PC-9 (cell line): Measurements from ENCODE around the gene SEMG1. TPM values are rescaled to one million over a fixed set of nuclear protein-coding genes. Genes with fewer than 3 reads are reported as not detected.

Experiments
- BruUV-seq: library from RNA; stranded (reverse); fragments of 400-500 nt; replicated peaks from 2 replicates; lab custom pipeline; 2021; lab: Mats Ljungman, UMichigan
- CTCF ChIA-PET: fragments of 300-600 bp; sonication (Branson Sonifier 250); formaldehyde crosslinking; loops from one replicate; lab custom pipeline; 2022; ENCODE audit warnings: antibody characterized with exemption; lab: Charles Lee
- POLR2A ChIA-PET: fragments of 300-600 bp; sonication (Branson Sonifier 250); formaldehyde crosslinking; loops from one replicate; lab custom pipeline; 2022; ENCODE audit warnings: antibody characterized with exemption; ENCODE audit not compliant: unreplicated experiment; lab: Charles Lee
- DNase-seq, 2 experiments: peaks; one replicate each; pipeline versions ENCODE4 v3.0.0 to v3.0.0-alpha.2; 2015 to 2022; ENCODE audit warnings: mixed read lengths in 1 of 2
- H2AFZ ChIP-seq: fragments of 200-600 bp; sonication (generic); 2 replicates; pipeline ENCODE4 v1.8.1; 2017; ENCODE audit warnings: antibody characterized with exemption
- H3F3A ChIP-seq: fragments of 200-600 bp; sonication (generic); 2 replicates; pipeline ENCODE4 v1.8.1; 2017; ENCODE audit warnings: antibody characterized with exemption, mild to moderate bottlenecking, low read depth; ENCODE audit not compliant: insufficient read depth
- H3K27ac ChIP-seq: fragments of 200-600 bp; sonication (generic); 2 replicates; pipeline ENCODE4 v1.6.1; 2016; ENCODE audit warnings: mixed run types
- H3K27me3 ChIP-seq: fragments of 200-600 bp; sonication (generic); 2 replicates; pipeline ENCODE4 v1.6.1; 2016; ENCODE audit warnings: low read depth, mixed run types; ENCODE audit not compliant: insufficient read depth
- H3K36me3 ChIP-seq: fragments of 200-600 bp; sonication (generic); 2 replicates; pipeline ENCODE4 v1.6.1; 2016; ENCODE audit warnings: low read depth, mixed run types
- H3K4me1 ChIP-seq: fragments of 200-600 bp; sonication (generic); replicated peaks from 2 replicates; pipeline ENCODE4 v1.6.1; 2016; ENCODE audit warnings: mixed run types; ENCODE audit not compliant: insufficient read depth
- H3K4me2 ChIP-seq: fragments of 200-600 bp; sonication (generic); 2 replicates; pipeline ENCODE4 v1.6.1; 2017; ENCODE audit warnings: mixed run types
- H3K4me3 ChIP-seq: fragments of 200-600 bp; sonication (generic); 2 replicates; pipeline ENCODE4 v1.6.1; 2016; ENCODE audit warnings: mixed run types
- H3K79me2 ChIP-seq: fragments of 200-600 bp; sonication (generic); 2 replicates; pipeline ENCODE4 v1.6.1; 2017; ENCODE audit warnings: low read depth, mixed run types
- H3K9me2 ChIP-seq: fragments of 200-600 bp; sonication (generic); 2 replicates; pipeline ENCODE4 v1.8.1; 2017; ENCODE audit warnings: mild to moderate bottlenecking; ENCODE audit not compliant: insufficient read depth
- H3K9me3 ChIP-seq: fragments of 200-600 bp; sonication (generic); 2 replicates; pipeline ENCODE4 v1.8.1; 2016; ENCODE audit warnings: low read depth; ENCODE audit not compliant: insufficient read depth
- H4K20me1 ChIP-seq: fragments of 200-600 bp; sonication (generic); 2 replicates; pipeline ENCODE4 v1.8.1; 2017; ENCODE audit not compliant: insufficient read depth
- CTCF ChIP-seq: fragments of 200-600 bp; sonication (generic); conservative IDR thresholded peaks from 2 replicates; pipeline ENCODE4 v1.6.1; 2017; ENCODE audit warnings: mixed run types, antibody characterized with exemption, mild to moderate bottlenecking, moderate library complexity
- EZH2 ChIP-seq: fragments of 200-600 bp; sonication (generic); IDR thresholded peaks from 2 replicates; pipeline ENCODE4 v1.8.0; 2017; ENCODE audit warnings: antibody characterized with exemption, low read depth
- intact Hi-C: fragments of 100-400 bp; cut with micrococcal nuclease; formaldehyde crosslinking; loops from one replicate; pipeline ENCODE4 v1.10.0; 2022; ENCODE audit not compliant: unreplicated experiment
- total RNA-seq: library from RNA; stranded (reverse); gene quantifications from 2 replicates; pipeline ENCODE4 v1.2.3, GENCODE V29; 2021

Gene SEMG1
- total RNA-seq, 1 experiment from 2014 or later, result not detected

GRCh38 chr20:45258259-45258658 is 51.4 kb downstream of the SEMG1 start:
- no peak overlapping the region for H3K4me2 ChIP-seq
- no peaks in the 10 kb centered on the region; the same call in 1 of the 2 replicates for H3K9me3 ChIP-seq
- no peak for DNase-seq
- H3K27ac ChIP-seq, result no peak overlapping the region
- H3K4me3 ChIP-seq, result no peak overlapping the region
- TF ChIP-seq EZH2 (no peak), CTCF (no peak)
- H3K36me3 ChIP-seq, result no peaks in the 10 kb centered on the region
- no peaks in the 10 kb centered on the region for H3K27me3 ChIP-seq
- intact Hi-C loops, result no loop called here
- CTCF ChIA-PET, result interaction anchor here (0.9 kb wide), 1 partner anchor 32 kb away, joined by 4 read pairs; no protein-coding TSS in a partner anchor
- no peak overlapping the region for H2AFZ ChIP-seq
- no peaks in the 10 kb centered on the region for H3K9me2 ChIP-seq
- no peaks in the 10 kb centered on the region for H4K20me1 ChIP-seq
- POLR2A ChIA-PET, result no interaction called here
- H3F3A ChIP-seq, result peaks cover 34% of the 10 kb centered on the region
- peaks cover 6% of the 10 kb centered on the region for H3K79me2 ChIP-seq
- BruUV-seq, result no TSS peak
- peaks cover 35% of the 10 kb centered on the region for H3K4me1 ChIP-seq

- no peak overlapping the region for H3K4me3 ChIP-seq
- H3K9me3 ChIP-seq, result no peaks in the 10 kb centered on the region; the same call in 1 of the 2 replicates
- H3F3A ChIP-seq, result peaks cover 30% of the 10 kb centered on the region
- H3K27ac ChIP-seq, result no peak overlapping the region
- no peaks in the 10 kb centered on the region for H3K36me3 ChIP-seq
- peaks cover 3% of the 10 kb centered on the region for H3K79me2 ChIP-seq
- TF ChIP-seq EZH2 (no peak), CTCF (no peak)
- no peaks in the 10 kb centered on the region for H3K9me2 ChIP-seq
- no TSS peak for BruUV-seq
- no peaks in the 10 kb centered on the region for H3K27me3 ChIP-seq
- intact Hi-C loops, result no loop called here
- ChIA-PET POLR2A (interaction anchor here (0.7 kb wide), 1 partner anchor 100 kb away, joined by 10 read pairs; no protein-coding TSS in a partner anchor), CTCF (no interaction called here)
- no peak overlapping the region for H2AFZ ChIP-seq
- H3K4me1 ChIP-seq, result peaks cover 32% of the 10 kb centered on the region
- no peaks in the 10 kb centered on the region for H4K20me1 ChIP-seq
- no peak for DNase-seq
- no peak overlapping the region for H3K4me2 ChIP-seq
Observed at GRCh38 chr20:45258664-45259063, 51.8 kb downstream of the SEMG1 start.

Other genes starting within 250 kb of the SEMG1 start
- 65.9 and 71.1 TPM in 2 replicates for gene TOMM34, start 246.6 kb upstream of the SEMG1 start, total RNA-seq
- 43.7 and 60.9 TPM in 2 replicates for gene STK4, start 240.5 kb upstream of the SEMG1 start, total RNA-seq
- 0.15 TPM in 1 of 2 replicates, not detected in the other for gene KCNS1, start 105.9 kb upstream of the SEMG1 start, total RNA-seq
- not detected in 2 replicates for gene WFDC5, start 91.9 kb upstream of the SEMG1 start, total RNA-seq
- gene WFDC12, start 82.6 kb upstream of the SEMG1 start, total RNA-seq, result not detected in 2 replicates
- gene PI3, start 32.1 kb upstream of the SEMG1 start, total RNA-seq, result 4.6 and 6.6 TPM in 2 replicates
- gene SEMG2, start 14.3 kb downstream of the SEMG1 start, total RNA-seq, result not detected in 2 replicates
- gene SLPI, start 47.5 kb downstream of the SEMG1 start, total RNA-seq, result 55.1 and 111 TPM in 2 replicates
- not detected in 2 replicates for gene RBPJL, start 99.8 kb downstream of the SEMG1 start, total RNA-seq
- 0.33 and 0.60 TPM in 2 replicates for gene MATN4, start 101.3 kb downstream of the SEMG1 start, total RNA-seq
- gene SDC4, start 141.4 kb downstream of the SEMG1 start, total RNA-seq, result 114 and 117 TPM in 2 replicates
- 35.1 and 38.8 TPM in 2 replicates for gene SYS1, start 156.1 kb downstream of the SEMG1 start, total RNA-seq
- 0.23 TPM in 1 of 2 replicates, not detected in the other for gene TP53TG5, start 171.3 kb downstream of the SEMG1 start, total RNA-seq
- 69.0 and 77.1 TPM in 2 replicates for gene DBNDD2, start 201.3 kb downstream of the SEMG1 start, total RNA-seq
- 101 and 121 TPM in 2 replicates for gene PIGT, start 209.1 kb downstream of the SEMG1 start, total RNA-seq